HAP-1 (cell line): ENCODE data around the gene CPSF2.

Experiments used
- DNase-seq, 2 experiments: peaks; one replicate each; pipeline ENCODE4 v3.0.0-alpha.2; 2016 to 2020; ENCODE audit warnings: low spot score in 2 of 2
- H3K27me3 ChIP-seq: fragments of 250-450 bp; sonication (Bioruptor Pico); 2 replicates; pipeline ENCODE4 v1.5.1; 2020; ENCODE audit warnings: low read depth, mild to moderate bottlenecking, moderate library complexity
- H3K36me3 ChIP-seq: fragments of 250-450 bp; sonication (Bioruptor Pico); replicated peaks from 2 replicates; pipeline ENCODE4 v1.5.1; 2020; ENCODE audit warnings: mild to moderate bottlenecking
- H3K4me1 ChIP-seq: fragments of 250-450 bp; sonication (Bioruptor Pico); 2 replicates; pipeline ENCODE4 v1.5.1; 2020; ENCODE audit warnings: mild to moderate bottlenecking
- H3K4me3 ChIP-seq: fragments of 250-450 bp; sonication (Bioruptor Pico); 2 replicates; pipeline ENCODE4 v1.5.1; 2020; ENCODE audit warnings: mild to moderate bottlenecking, moderate library complexity
- H3K9me3 ChIP-seq: fragments of 250-450 bp; sonication (Bioruptor Pico); 2 replicates; pipeline ENCODE4 v1.5.1; 2020; ENCODE audit warnings: mild to moderate bottlenecking, moderate library complexity
- in situ Hi-C: fragments of 300-500 bp; cut with MboI; formaldehyde crosslinking; loops from 3 replicates; pipeline ENCODE4 v1.14.3; 2020; ENCODE audit warnings: low sequenced_read_pairs, inconsistent platforms, mixed read lengths

CPSF2 gene

DNA sequence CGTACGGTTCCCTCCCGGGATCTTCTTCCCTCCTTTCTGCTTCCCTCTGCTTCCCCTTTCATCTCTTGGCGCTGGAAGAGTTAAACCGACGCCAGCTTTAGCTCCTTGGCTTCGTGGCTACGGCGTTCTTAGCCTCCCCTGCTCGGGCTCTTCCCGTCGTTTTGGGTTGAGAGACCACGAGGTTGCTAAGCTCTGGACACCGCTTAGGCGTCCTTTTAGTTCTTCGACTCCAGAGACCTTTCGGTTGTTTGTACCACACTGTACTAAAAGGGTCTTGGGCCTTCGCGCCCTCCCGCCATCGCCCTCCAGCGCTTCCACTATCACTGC lies 545 bp downstream of the CPSF2 start:
- Histone ChIP-seq H3K4me3 (peak overlapping the region; percentile 96), H3K36me3 (peaks cover 31% of the 10 kb centered on the region), H3K9me3 (no peaks in the 10 kb centered on the region), H3K4me1 (peaks cover 15% of the 10 kb centered on the region), H3K27me3 (no peaks in the 10 kb centered on the region)
- in situ Hi-C loops: no loop called here
- DNase-seq: peak; percentile 24 to 39

- H3K9me3 ChIP-seq: no peaks in the 10 kb centered on the region
- in situ Hi-C loops: no loop called here
- peaks cover 32% of the 10 kb centered on the region for H3K36me3 ChIP-seq
- peaks cover 15% of the 10 kb centered on the region for H3K4me1 ChIP-seq
- H3K27me3 ChIP-seq: no peaks in the 10 kb centered on the region
- H3K4me3 ChIP-seq: peak overlapping the region; percentile 96
- no peak for DNase-seq
Measured at GRCh38 chr14:92122761-92123160, 992 bp downstream of the CPSF2 start.

DNA sequence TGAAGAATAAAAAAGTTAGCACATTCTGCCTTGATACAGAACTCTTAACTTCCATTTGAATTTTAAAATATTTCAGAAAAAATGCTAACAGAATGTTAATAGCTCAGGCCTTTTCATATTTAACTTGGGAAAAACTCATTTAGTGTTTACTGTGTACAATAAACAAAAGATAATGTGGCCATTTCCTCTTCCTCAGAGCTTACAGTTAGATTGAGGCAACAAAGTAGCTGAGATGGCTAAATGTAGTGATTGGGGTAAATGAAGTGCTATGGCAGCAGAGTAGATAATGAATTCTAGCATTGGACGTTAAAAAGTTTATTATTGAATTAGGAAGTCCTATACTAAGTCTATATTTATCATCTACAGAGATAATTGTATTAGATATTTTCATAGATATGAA lies 12.7 kb downstream of the CPSF2 start:
- no peaks in the 10 kb centered on the region for H3K27me3 ChIP-seq
- H3K4me3 ChIP-seq: no peak overlapping the region
- H3K9me3 ChIP-seq: no peaks in the 10 kb centered on the region
- in situ Hi-C loops: loop anchor here (25.0 kb wide), 1 partner anchor 553 kb away; no protein-coding TSS in a partner anchor
- no peak for DNase-seq
- peaks cover 71% of the 10 kb centered on the region for H3K36me3 ChIP-seq
- no peaks in the 10 kb centered on the region for H3K4me1 ChIP-seq

GRCh38 chr14:92135269-92135668 lies 13.5 kb downstream of the CPSF2 start:
- in situ Hi-C loops: loop anchor here (25.0 kb wide), 1 partner anchor 552 kb away; no protein-coding TSS in a partner anchor
- H3K4me3 ChIP-seq: no peak overlapping the region
- H3K36me3 ChIP-seq: peaks cover 68% of the 10 kb centered on the region
- H3K4me1 ChIP-seq: no peaks in the 10 kb centered on the region
- H3K27me3 ChIP-seq: no peaks in the 10 kb centered on the region
- no peaks in the 10 kb centered on the region for H3K9me3 ChIP-seq
- peak in 1 of 2 experiments; percentile 29 for DNase-seq

DNA sequence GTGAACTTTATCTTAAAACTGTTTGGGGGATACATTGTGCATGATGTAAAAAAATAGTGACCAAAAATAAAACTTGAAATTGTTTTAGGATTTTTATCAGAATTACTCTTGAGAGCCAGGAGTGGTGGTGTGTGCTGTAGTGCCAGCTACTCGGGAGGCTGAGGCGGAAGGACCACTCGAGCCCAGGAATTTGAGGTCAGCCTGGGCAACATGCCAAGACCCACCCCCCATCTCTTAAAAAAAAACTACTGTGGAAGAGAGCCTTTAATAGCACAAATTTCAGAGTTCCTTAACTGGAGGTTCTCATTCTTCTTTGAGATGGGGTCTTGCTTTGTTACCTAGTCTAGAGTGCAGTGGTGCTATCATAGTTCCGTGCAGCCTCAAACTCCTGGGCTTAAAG lies 21.5 kb downstream of the CPSF2 start:
- in situ Hi-C loops: loop anchor here (25.0 kb wide), 1 partner anchor 544 kb away; no protein-coding TSS in a partner anchor
- Histone ChIP-seq H3K9me3 (no peaks in the 10 kb centered on the region), H3K27me3 (no peaks in the 10 kb centered on the region), H3K4me3 (no peak overlapping the region), H3K36me3 (peaks cover 84% of the 10 kb centered on the region), H3K4me1 (no peaks in the 10 kb centered on the region)
- no peak for DNase-seq

- Histone ChIP-seq H3K4me1 (no peaks in the 10 kb centered on the region), H3K27me3 (no peaks in the 10 kb centered on the region), H3K4me3 (no peak overlapping the region), H3K9me3 (no peaks in the 10 kb centered on the region), H3K36me3 (peaks cover 80% of the 10 kb centered on the region)
- in situ Hi-C loops: loop anchor here (25.0 kb wide), 1 partner anchor 543 kb away; no protein-coding TSS in a partner anchor
- DNase-seq: no peak
Measured at GRCh38 chr14:92143962-92144361, 22.2 kb downstream of the CPSF2 start.

DNA sequence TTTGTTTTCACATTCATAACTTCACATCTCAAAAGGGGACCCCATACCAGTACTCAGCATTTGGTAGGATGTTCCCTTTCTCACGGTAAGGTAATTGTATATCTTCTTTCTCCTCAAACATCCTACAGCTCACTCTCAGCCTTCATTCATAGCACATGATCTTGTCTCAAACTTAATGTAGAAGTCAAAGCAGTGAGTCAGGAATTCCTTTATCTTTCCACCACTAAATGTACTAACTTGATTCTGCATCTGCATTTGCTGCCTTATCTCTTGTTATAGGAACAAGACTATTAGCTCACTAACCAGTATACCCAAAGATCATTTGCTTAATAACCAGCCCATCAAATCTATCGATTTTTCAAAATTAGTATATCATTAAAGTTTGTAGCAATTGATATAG lies 22.9 kb downstream of the CPSF2 start:
- peaks cover 81% of the 10 kb centered on the region for H3K36me3 ChIP-seq
- no peaks in the 10 kb centered on the region for H3K27me3 ChIP-seq
- no peak for DNase-seq
- no peaks in the 10 kb centered on the region for H3K9me3 ChIP-seq
- in situ Hi-C loops: loop anchor here (25.0 kb wide), 1 partner anchor 543 kb away; no protein-coding TSS in a partner anchor
- H3K4me1 ChIP-seq: no peaks in the 10 kb centered on the region
- H3K4me3 ChIP-seq: no peak overlapping the region

DNA sequence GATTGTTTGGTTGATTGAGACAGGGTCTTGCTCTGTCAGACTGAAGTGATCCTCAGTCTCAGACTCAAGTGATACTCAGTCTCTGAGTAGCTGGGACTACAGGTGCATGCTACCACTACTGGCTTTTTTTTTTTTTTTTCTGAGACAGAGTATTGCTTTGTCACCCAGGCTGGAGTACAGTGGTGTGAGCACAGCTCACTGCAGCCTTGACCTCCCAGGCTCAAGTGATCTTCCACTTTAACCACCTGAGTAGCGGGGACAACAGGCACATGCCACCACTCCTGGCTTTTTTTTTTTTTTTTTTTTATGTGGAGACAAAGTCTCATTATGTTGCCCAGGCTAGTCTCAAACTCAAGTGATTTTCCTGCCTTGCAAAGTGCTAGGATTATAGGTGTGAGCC lies 31.8 kb downstream of the CPSF2 start:
- Histone ChIP-seq H3K4me3 (no peak overlapping the region), H3K27me3 (no peaks in the 10 kb centered on the region), H3K36me3 (peaks cover 55% of the 10 kb centered on the region), H3K9me3 (no peaks in the 10 kb centered on the region), H3K4me1 (no peaks in the 10 kb centered on the region)
- no peak for DNase-seq
- in situ Hi-C loops: no loop called here

- H3K4me3 ChIP-seq: no peak overlapping the region
- in situ Hi-C loops: no loop called here
- H3K27me3 ChIP-seq: no peaks in the 10 kb centered on the region
- no peak for DNase-seq
- H3K36me3 ChIP-seq: peaks cover 56% of the 10 kb centered on the region
- H3K4me1 ChIP-seq: no peaks in the 10 kb centered on the region
- H3K9me3 ChIP-seq: no peaks in the 10 kb centered on the region
Measured at GRCh38 chr14:92154283-92154942, 32.6 kb downstream of the CPSF2 start.

- Histone ChIP-seq H3K36me3 (peaks cover 87% of the 10 kb centered on the region), H3K4me1 (no peaks in the 10 kb centered on the region; the same call in 1 of the 2 replicates), H3K27me3 (no peaks in the 10 kb centered on the region), H3K4me3 (no peak overlapping the region), H3K9me3 (no peaks in the 10 kb centered on the region)
- in situ Hi-C loops: no loop called here
- no peak for DNase-seq
Measured at GRCh38 chr14:92160619-92161018, 38.9 kb downstream of the CPSF2 start.

DNA sequence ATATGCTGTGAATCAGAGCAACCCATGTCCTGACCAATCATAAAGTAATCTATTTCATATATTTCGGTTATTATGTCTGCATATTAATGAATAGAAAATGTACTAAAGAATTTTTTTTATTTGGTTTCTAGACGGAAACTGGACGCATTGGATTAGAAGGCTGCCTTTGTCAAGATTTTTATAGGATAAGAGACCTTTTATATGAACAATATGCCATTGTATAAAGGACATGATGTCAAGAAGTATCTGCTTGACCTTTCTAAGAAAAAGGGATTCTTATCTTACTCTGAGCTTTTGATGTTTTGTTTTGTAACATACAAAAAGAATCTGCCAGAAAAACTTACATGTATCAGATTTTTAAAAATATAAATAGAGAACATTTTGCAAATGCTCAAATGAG lies 39.8 kb downstream of the CPSF2 start:
- peaks cover 81% of the 10 kb centered on the region for H3K36me3 ChIP-seq
- no peaks in the 10 kb centered on the region for H3K27me3 ChIP-seq
- no peaks in the 10 kb centered on the region; the same call in 1 of the 2 replicates for H3K4me1 ChIP-seq
- in situ Hi-C loops: no loop called here
- H3K4me3 ChIP-seq: no peak overlapping the region
- peak in 1 of 2 experiments; percentile 26 for DNase-seq
- no peaks in the 10 kb centered on the region for H3K9me3 ChIP-seq

GRCh38 chr14:92164958-92165357 lies 43.2 kb downstream of the CPSF2 start:
- H3K9me3 ChIP-seq: no peaks in the 10 kb centered on the region
- H3K27me3 ChIP-seq: no peaks in the 10 kb centered on the region
- H3K36me3 ChIP-seq: peaks cover 54% of the 10 kb centered on the region
- no peaks in the 10 kb centered on the region; the same call in 1 of the 2 replicates for H3K4me1 ChIP-seq
- no peak for DNase-seq
- no peak overlapping the region for H3K4me3 ChIP-seq
- in situ Hi-C loops: no loop called here

- Histone ChIP-seq H3K4me3 (no peak overlapping the region), H3K36me3 (no peaks in the 10 kb centered on the region), H3K27me3 (no peaks in the 10 kb centered on the region), H3K4me1 (peaks cover 6% of the 10 kb centered on the region; the same call in 1 of the 2 replicates), H3K9me3 (no peaks in the 10 kb centered on the region)
- in situ Hi-C loops: no loop called here
- DNase-seq: no peak
Measured at GRCh38 chr14:92173668-92174067, 51.9 kb downstream of the CPSF2 start.

DNA sequence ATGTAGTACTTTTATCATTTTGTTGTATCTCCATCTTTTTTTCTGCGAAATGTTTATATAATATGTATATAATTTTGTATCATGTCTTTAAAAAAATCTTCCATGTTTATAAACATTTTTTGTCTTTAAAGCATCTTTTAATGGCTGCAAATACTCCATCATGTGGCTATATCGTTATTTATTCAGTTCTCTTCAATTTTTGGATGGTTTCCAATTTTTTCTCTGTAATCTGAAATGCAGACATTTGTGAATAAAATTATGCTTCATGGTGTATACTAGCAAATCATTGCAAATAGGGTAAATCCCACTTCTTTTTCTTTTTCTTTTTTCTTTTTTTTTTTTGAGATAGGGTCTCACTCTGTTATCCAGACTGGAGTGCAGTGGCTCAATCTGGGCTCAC lies 54.0 kb downstream of the CPSF2 start:
- Histone ChIP-seq H3K4me3 (no peak overlapping the region), H3K4me1 (peaks cover 11% of the 10 kb centered on the region), H3K36me3 (no peaks in the 10 kb centered on the region), H3K27me3 (no peaks in the 10 kb centered on the region), H3K9me3 (no peaks in the 10 kb centered on the region)
- no peak for DNase-seq
- in situ Hi-C loops: no loop called here

DNA sequence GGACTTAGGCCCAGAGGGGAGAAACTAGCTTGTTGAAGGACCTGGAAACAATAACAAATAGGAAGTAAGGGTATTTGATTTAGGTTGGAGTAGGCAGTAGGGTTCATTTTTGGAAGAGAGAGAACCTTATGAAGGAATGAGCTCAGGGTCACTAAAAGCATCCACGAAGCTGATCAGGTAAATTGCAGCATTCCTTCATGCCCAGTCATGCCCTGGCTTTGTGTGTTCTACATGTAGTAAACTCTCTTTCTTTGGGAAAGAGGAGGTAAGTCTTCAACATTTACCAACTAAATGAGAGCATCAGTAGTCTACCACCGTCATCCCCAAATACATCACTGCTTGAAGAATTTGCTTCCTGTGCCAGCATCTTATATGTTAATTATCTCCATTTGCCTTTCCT lies 54.7 kb downstream of the CPSF2 start:
- in situ Hi-C loops: no loop called here
- DNase-seq: no peak
- Histone ChIP-seq H3K4me3 (no peak overlapping the region), H3K36me3 (no peaks in the 10 kb centered on the region), H3K9me3 (no peaks in the 10 kb centered on the region), H3K27me3 (no peaks in the 10 kb centered on the region), H3K4me1 (peaks cover 16% of the 10 kb centered on the region)
